Left lung (tissue), 10 donors: Measurements from ENCODE around the gene RAB3GAP1. TPM values are rescaled to one million over a fixed set of nuclear protein-coding genes. Genes with fewer than 3 reads are reported as not detected.

Experiments used
- ATAC-seq: fragments of 200-7000 bp; cut with Tn5 transposase; one replicate; pipeline ENCODE4 v1.9.1; 2020; ENCODE audit warnings: moderate library complexity
- DNase-seq, 4 donors: peaks; one replicate each; pipeline ENCODE4 v3.0.0-alpha.2; 2013 to 2020
- H3K27ac ChIP-seq, 2 donors: fragments of 200-600 bp; sonication (generic) in 1 of 2; one replicate each; pipeline versions ENCODE4 v1.5.0 to v1.8.0; 2020 to 2021
- H3K27me3 ChIP-seq, 2 donors: fragments of 200-600 bp; sonication (generic) in 1 of 2; one replicate each; pipeline versions ENCODE4 v1.5.0 to v1.8.0; 2020 to 2021
- H3K36me3 ChIP-seq, 2 donors: fragments of 200-600 bp; sonication (generic) in 1 of 2; one replicate each; pipeline versions ENCODE4 v1.5.0 to v1.8.0; 2020 to 2021
- H3K4me1 ChIP-seq, 2 donors: fragments of 200-600 bp; one replicate each; pipeline ENCODE4 v1.8.0; 2021
- H3K4me3 ChIP-seq, 2 donors: fragments of 200-600 bp; sonication (generic) in 1 of 2; one replicate each; pipeline versions ENCODE4 v1.5.0 to v1.8.0; 2020 to 2021; ENCODE audit warnings: mild to moderate bottlenecking in 1 of 2
- H3K9me3 ChIP-seq, 2 donors: fragments of 200-600 bp; sonication (generic) in 1 of 2; one replicate each; pipeline versions ENCODE4 v1.5.0 to v1.8.0; 2020 to 2021
- CTCF ChIP-seq, 2 donors: fragments of 200-600 bp; sonication (generic) in 1 of 2; IDR thresholded peaks; one replicate each; pipeline versions ENCODE4 v1.5.0 to v1.8.0; 2021; ENCODE audit warnings: antibody characterized with exemption in 2 of 2
- intact Hi-C, 2 donors: fragments of 100-400 bp; cut with DNase I; formaldehyde crosslinking; loops; one replicate each; pipeline versions ENCODE4 v1.11.2 to v1.14.2; 2022
- polyA plus RNA-seq, 6 donors: library from polyadenylated mRNA; unstranded; fragments of 120-200 nt; gene quantifications; one replicate each; pipeline ENCODE4 v1.2.1, GENCODE V29; 2013; ENCODE audit not compliant: insufficient read length in 6 of 6
- total RNA-seq, 2 donors: library from RNA; stranded (reverse); fragmentation: NEBNext Ultra II Directional; extraction: Animal tissue kit (Norgen Biotek cat#: 25700); gene quantifications; one replicate each; pipeline ENCODE4 v1.2.1, GENCODE V29; 2021
- donor health status: DM: no; HTN: yes; CAD: no.
- donor health status: DM: no; HTN: no; CAD: no.

The RAB3GAP1 gene
- total and polyA plus RNA-seq, 8 donors, result 40.2 to 68.1 (median 59.7) TPM

- ATAC-seq (no peak), DNase-seq (no peak)
- H3K9me3 ChIP-seq, result no peaks in the 10 kb centered on the region
- H3K4me3 ChIP-seq, result no peak overlapping the region
- H3K27me3 ChIP-seq, result no peaks in the 10 kb centered on the region
- H3K4me1 ChIP-seq, result no peaks in the 10 kb centered on the region
- H3K36me3 ChIP-seq, result peaks cover 0 to 94% of the 10 kb centered on the region in 2 donors
- TF ChIP-seq CTCF (IDR thresholded peaks at IDR 0.05), result no peak
- intact Hi-C loops, result no loop called here
- no peak overlapping the region for H3K27ac ChIP-seq
These were observed 116.2 kb downstream of the RAB3GAP1 start for GRCh38 chr2:135168204-135168856.

GRCh38 chr2:135169900-135170753 lies 118.0 kb downstream of the RAB3GAP1 start:
- no peaks in the 10 kb centered on the region for H3K4me1 ChIP-seq
- TF ChIP-seq CTCF (IDR thresholded peaks at IDR 0.05), result no peak
- no peaks in the 10 kb centered on the region for H3K27me3 ChIP-seq
- no peak overlapping the region for H3K27ac ChIP-seq
- H3K36me3 ChIP-seq, result peaks cover 0 to 94% of the 10 kb centered on the region in 2 donors
- DNase-seq (no peak), ATAC-seq (no peak)
- no peak overlapping the region for H3K4me3 ChIP-seq
- no peaks in the 10 kb centered on the region for H3K9me3 ChIP-seq
- intact Hi-C loops, result no loop called here

- Histone ChIP-seq H3K4me3 (no peak overlapping the region), H3K27ac (no peak overlapping the region)
- intact Hi-C loops, result no loop called here
These were observed 122.1 kb downstream of the RAB3GAP1 start for GRCh38 chr2:135174049-135174809.

GRCh38 chr2:135174810-135175093 lies 122.7 kb downstream of the RAB3GAP1 start:
- TF ChIP-seq CTCF (IDR thresholded peaks at IDR 0.05), result no peak
- no peak overlapping the region for H3K4me3 ChIP-seq
- intact Hi-C loops, result no loop called here
- H3K4me1 ChIP-seq, result no peaks in the 10 kb centered on the region
- H3K27me3 ChIP-seq, result no peaks in the 10 kb centered on the region
- H3K27ac ChIP-seq, result no peak overlapping the region
- no peak for DNase-seq
- H3K9me3 ChIP-seq, result peaks cover 0 to 12% of the 10 kb centered on the region in 2 donors
- H3K36me3 ChIP-seq, result peaks cover 0 to 83% of the 10 kb centered on the region in 2 donors
- no peak for ATAC-seq

More at GRCh38 chr2:135174049-135174809, 122.1 kb downstream of the RAB3GAP1 start:
- no peak for DNase-seq
- H3K27me3 ChIP-seq, result no peaks in the 10 kb centered on the region
- TF ChIP-seq CTCF (IDR thresholded peaks at IDR 0.05), result no peak
- H3K9me3 ChIP-seq, result peaks cover 0 to 12% of the 10 kb centered on the region in 2 donors
- no peaks in the 10 kb centered on the region for H3K4me1 ChIP-seq
- no peak for ATAC-seq
- H3K36me3 ChIP-seq, result peaks cover 0 to 88% of the 10 kb centered on the region in 2 donors

- DNase-seq, result no peak
- Histone ChIP-seq H3K4me1 (no peaks in the 10 kb centered on the region), H3K27ac (no peak overlapping the region), H3K9me3 (peaks cover 0 to 12% of the 10 kb centered on the region in 2 donors), H3K27me3 (no peaks in the 10 kb centered on the region), H3K36me3 (peaks cover 0 to 78% of the 10 kb centered on the region in 2 donors), H3K4me3 (no peak overlapping the region)
- no peak for ATAC-seq
- intact Hi-C loops, result no loop called here
- no peak for TF ChIP-seq CTCF (IDR thresholded peaks at IDR 0.05)
These were observed 123.1 kb downstream of the RAB3GAP1 start for GRCh38 chr2:135175177-135175576.
